GM12878 (cell line): Measurements from ENCODE around the gene LSM5. TPM values are rescaled to one million over a fixed set of nuclear protein-coding genes. Genes with fewer than 3 reads are reported as not detected.

ENCODE experiments used
- ATAC-seq: fragments of 200-7000 bp; cut with Tn5 transposase; 3 replicates; pipeline ENCODE4 v1.9.1; 2020; ENCODE audit warnings: mild to moderate bottlenecking, moderate library complexity
- BruUV-seq: library from RNA; stranded (reverse); fragments of 400-500 nt; replicated peaks from 2 replicates; lab custom pipeline; 2021; lab: Mats Ljungman, UMichigan
- CTCF ChIA-PET: fragments of 300-600 bp; sonication (Branson Sonifier 250); formaldehyde crosslinking; extraction: SDS; loops from one replicate; lab custom pipeline; 2021; ENCODE audit warnings: inconsistent platforms; lab: Yijun Ruan, JAX
- POLR2A ChIA-PET: fragments of 350-600 bp; formaldehyde crosslinking; extraction: SDS; loops from one replicate; lab custom pipeline; 2021; ENCODE audit warnings: inconsistent platforms; lab: Charles Lee
- RAD21 ChIA-PET: fragments of 300-600 bp; sonication (Branson Sonifier 250); formaldehyde crosslinking; loops from one replicate; lab custom pipeline; 2023; ENCODE audit warnings: antibody characterized with exemption; ENCODE audit not compliant: unreplicated experiment; lab: Charles Lee
- SMC1A ChIA-PET: fragments of 300-600 bp; sonication (Branson Sonifier 250); formaldehyde crosslinking; loops from one replicate; lab custom pipeline; 2023; ENCODE audit not compliant: unreplicated experiment, uncharacterized antibody; lab: Charles Lee
- DNase-seq: peaks from one replicate; pipeline ENCODE4 v3.0.0-alpha.2; 2011; ENCODE audit warnings: low read depth, low spot score
- FAIRE-seq: peaks from 3 replicates; lab custom pipeline; 2011; peaks lifted over from hg19 to GRCh38; lab: Jason Lieb, UNC
- H2AFZ ChIP-seq: 2 replicates; pipeline ENCODE4 v1.6.0; 2011; ENCODE audit warnings: low read depth, low read length, control low read depth; ENCODE audit not compliant: control insufficient read depth
- H3K27ac ChIP-seq: 2 replicates; pipeline ENCODE4 v1.5.1; 2011; ENCODE audit warnings: control low read depth; ENCODE audit not compliant: control insufficient read depth, insufficient read depth
- H3K27me3 ChIP-seq, 2 experiments: replicated peaks in 1 of 2; 2 replicates each; pipeline versions ENCODE4 v1.6.0 to v1.6.1; 2011; ENCODE audit warnings: low read length in 1 of 2; ENCODE audit not compliant: control insufficient read depth in 2 of 2, insufficient read depth in 2 of 2
- H3K36me3 ChIP-seq, 2 experiments: 2 replicates each; pipeline ENCODE4 v1.5.1; 2011; ENCODE audit warnings: low read length in 1 of 2; ENCODE audit not compliant: control insufficient read depth in 2 of 2, insufficient read depth in 2 of 2
- H3K4me1 ChIP-seq: 2 replicates; pipeline ENCODE4 v1.6.1; 2011; ENCODE audit warnings: mild to moderate bottlenecking, low read length, moderate library complexity, mixed read lengths; ENCODE audit not compliant: control insufficient read depth, insufficient read depth
- H3K4me2 ChIP-seq: 2 replicates; pipeline ENCODE4 v1.6.0; 2011; ENCODE audit warnings: control low read depth; ENCODE audit not compliant: control insufficient read depth, insufficient read depth
- H3K4me3 ChIP-seq: fragments of 200-600 bp; sonication (generic); 2 replicates; pipeline ENCODE4 v1.5.1; 2016
- H3K79me2 ChIP-seq: 2 replicates; pipeline ENCODE4 v1.6.0; 2011; ENCODE audit warnings: low read length; ENCODE audit not compliant: control insufficient read depth, insufficient read depth
- H3K9ac ChIP-seq: 2 replicates; pipeline ENCODE4 v1.8.0; 2011; ENCODE audit warnings: low read length, control low read depth, mixed read lengths; ENCODE audit not compliant: control insufficient read depth, insufficient read depth
- H3K9me3 ChIP-seq: replicated peaks from 3 replicates; pipeline ENCODE4 v1.5.1; 2011; ENCODE audit warnings: mild to moderate bottlenecking, low read length; ENCODE audit not compliant: control insufficient read depth, insufficient read depth
- H4K20me1 ChIP-seq: 2 replicates; pipeline ENCODE4 v1.6.0; 2011; ENCODE audit not compliant: control insufficient read depth, insufficient read depth
- E4F1 ChIP-seq: fragments of 450-650 bp; IDR thresholded peaks from 2 replicates; pipeline ENCODE4 v1.6.1; 2018; ENCODE audit warnings: borderline replicate concordance, mild to moderate bottlenecking; ENCODE audit not compliant: partially characterized antibody
- ELK1 ChIP-seq: IDR thresholded peaks from 2 replicates; pipeline ENCODE4 v1.6.1; 2012; ENCODE audit warnings: low read depth, low read length, improper control_type of control experiment
- GATAD2B ChIP-seq: fragments of 450-650 bp; conservative IDR thresholded peaks from 2 replicates; pipeline ENCODE4 v1.6.1; 2017; ENCODE audit warnings: low read depth, mild to moderate bottlenecking, moderate library complexity
- HDAC6 ChIP-seq: fragments of 200-600 bp; sonication (generic); IDR thresholded peaks from one replicate; pipeline ENCODE4 v1.8.0; 2017; ENCODE audit warnings: antibody characterized with exemption; ENCODE audit not compliant: unreplicated experiment
- HSF1 ChIP-seq: fragments of 150-350 bp; IDR thresholded peaks from 2 replicates; pipeline ENCODE4 v1.6.1; 2014; ENCODE audit warnings: mild to moderate bottlenecking, low read depth, low read length
- MEF2A ChIP-seq: IDR thresholded peaks from 2 replicates; pipeline ENCODE4 v1.6.1; 2011; ENCODE audit warnings: low read depth, mild to moderate bottlenecking, low read length, moderate library complexity; ENCODE audit not compliant: insufficient read depth
- MTA2 ChIP-seq: fragments of 450-650 bp; IDR thresholded peaks from 2 replicates; pipeline ENCODE4 v1.6.1; 2016; ENCODE audit warnings: low read depth, mild to moderate bottlenecking, moderate library complexity
- NBN ChIP-seq: fragments of 450-650 bp; IDR thresholded peaks from 2 replicates; pipeline ENCODE4 v1.6.1; 2016
- PAX5 ChIP-seq: IDR thresholded peaks from 2 replicates; pipeline ENCODE4 v1.6.1; 2011; ENCODE audit warnings: low read depth, low read length, borderline replicate concordance
- RBBP5 ChIP-seq: fragments of 200-600 bp; sonication (generic); conservative IDR thresholded peaks from 2 replicates; pipeline ENCODE4 v1.6.1; 2016
- TCF3 ChIP-seq: IDR thresholded peaks from 2 replicates; pipeline ENCODE4 v1.6.1; 2012; ENCODE audit warnings: low read depth, mild to moderate bottlenecking, low read length, borderline replicate concordance; ENCODE audit not compliant: insufficient read depth
- WGBS: methylation state at CpG from one replicate; pipeline ENCODE4 v1.1.6; 2016; ENCODE audit warnings: low lambda C conversion rate; ENCODE audit not compliant: insufficient replicate concordance, insufficient coverage; ENCODE audit errors: missing lambda C conversion rate; 5-methylcytosine and 5-hydroxymethylcytosine counted together
- in situ Hi-C: fragments of 300-500 bp; cut with MboI; formaldehyde crosslinking; loops from 9 replicates; pipeline ENCODE4 v1.14.3; 2018; ENCODE audit warnings: mixed read lengths
- intact Hi-C: fragments of 100-400 bp; cut with micrococcal nuclease; formaldehyde crosslinking; loops from one replicate; pipeline ENCODE4 v1.14.2; 2022; ENCODE audit not compliant: unreplicated experiment
- polyA plus RNA-seq, 11 experiments: library from polyadenylated mRNA; depleted of rRNA in 4 of 11; unstranded in 6 of 11; stranded (reverse) in 5 of 11; fragments of >200 nt; fragmentation: Nextera tagmentation in 4 of 11; fragmentation: Illumina TruSeq in 1 of 11; extraction: Ambion mirVana in 4 of 11; extraction: Trizol in 1 of 11; gene quantifications; 1 replicate in 1 of 11; 2 replicates in 10 of 11; pipeline versions ENCODE4 v1.2.1 to v1.2.3, GENCODE V29; 2011 to 2016; ENCODE audit warnings: inconsistent platforms in 2 of 11, missing spikeins in 2 of 11, low read depth in 1 of 11
- total RNA-seq, 4 experiments: library from RNA; depleted of rRNA in 3 of 4; stranded (reverse); fragments of >200 nt in 3 of 4; fragmentation: Illumina TruSeq in 1 of 4; extraction: Trizol in 1 of 4; gene quantifications; 2 replicates each; pipeline versions ENCODE4 v1.2.1 to v1.2.3, GENCODE V29; 2013 to 2021

LSM5 gene
- total and polyA plus RNA-seq, 10 of the 15 experiments (the other 5 are each of a cell fraction or from before 2014, with no cell fraction given) = 29.4 to 538 (median 145) TPM

GRCh38 chr7:32476816-32477648 is 13.1 kb downstream of the LSM5 start:
- Histone ChIP-seq H3K4me3 (no peak overlapping the region), H2AFZ (no peak overlapping the region), H3K4me2 (no peak overlapping the region), H3K27ac (no peak overlapping the region), H3K9me3 (no peaks in the 10 kb centered on the region), H3K4me1 (no peaks in the 10 kb centered on the region), H3K27me3 (no peaks in the 10 kb centered on the region), H3K79me2 (no peaks in the 10 kb centered on the region), H4K20me1 (no peaks in the 10 kb centered on the region), H3K9ac (no peak overlapping the region), H3K36me3 (no peaks in the 10 kb centered on the region)
- no peak for DNase-seq
- ChIA-PET CTCF (no interaction called here), RAD21 (no interaction called here), POLR2A (no interaction called here), SMC1A (interaction anchor here (0.5 kb wide), 1 partner anchor 113 kb away, joined by 4 read pairs; no protein-coding TSS in a partner anchor)
- 0% methylated on average over 3 of the region's 3 CpGs for WGBS
- BruUV-seq = no TSS peak
- TF ChIP-seq HDAC6 (no peak), GATAD2B (no peak), HSF1 (no peak), NBN (no peak)
- ATAC-seq = no peak
- in situ Hi-C loops = loop anchor here (5.0 kb wide), 1 partner anchor 260 kb away; no protein-coding TSS in a partner anchor
- intact Hi-C loops = loop anchor here (5.0 kb wide), 1 partner anchor 130 kb away; no protein-coding TSS in a partner anchor
- FAIRE-seq = no peak

GRCh38 chr7:32474008-32474407 is 16.2 kb downstream of the LSM5 start:
- SMC1A ChIA-PET = no interaction called here
- Histone ChIP-seq H3K27ac (no peak overlapping the region), H3K4me1 (no peaks in the 10 kb centered on the region), H3K79me2 (no peaks in the 10 kb centered on the region), H3K9me3 (no peaks in the 10 kb centered on the region), H3K4me3 (no peak overlapping the region), H4K20me1 (no peaks in the 10 kb centered on the region), H3K9ac (no peak overlapping the region), H3K36me3 (no peaks in the 10 kb centered on the region), H3K4me2 (no peak overlapping the region), H2AFZ (no peak overlapping the region), H3K27me3 (no peaks in the 10 kb centered on the region)
- no peak for ATAC-seq
- no TSS peak for BruUV-seq
- no peak for DNase-seq
- intact Hi-C loops (no loop called here), in situ Hi-C loops (no loop called here)
- no peak for TF ChIP-seq PAX5
- no peak for TF ChIP-seq MEF2A
- no peak for TF ChIP-seq MTA2
- TF ChIP-seq E4F1 = no peak
- no peak for TF ChIP-seq TCF3
- TF ChIP-seq RBBP5 = no peak
- no peak for TF ChIP-seq ELK1
- FAIRE-seq = no peak
- CTCF ChIA-PET = no interaction called here
- POLR2A ChIA-PET = no interaction called here
- RAD21 ChIA-PET = no interaction called here
- WGBS = 8% methylated on average over 1 of the region's 1 CpG
